ENCODE data around the gene PLXDC2.
"Not testable (repeated sequence)": the region's sequence is repeated elsewhere in the genome, so short reads cannot be mapped to it uniquely, and the experiment has no call there.

Gene PLXDC2

DNA sequence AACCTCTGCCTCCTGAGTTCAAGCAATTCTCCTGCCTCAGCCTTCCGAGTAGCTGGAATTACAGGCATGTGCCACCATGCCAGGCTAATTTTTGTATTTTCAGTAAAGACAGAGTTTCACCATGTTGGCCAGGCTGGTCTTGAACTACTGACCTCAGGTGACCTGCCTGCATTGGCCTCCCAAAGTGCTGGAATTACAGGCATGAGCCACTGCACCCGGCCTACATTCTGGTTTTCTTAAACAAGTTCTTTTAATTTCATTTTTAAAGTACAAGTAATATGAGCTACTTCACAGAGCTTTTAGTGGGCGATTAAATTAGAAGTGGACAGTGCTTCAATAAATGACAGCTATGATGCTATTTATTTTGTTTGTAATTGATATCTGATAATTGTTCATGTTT, 46.4 kb upstream of the PLXDC2 start:
- H3K4me1 ChIP-seq (ENCODE audit: control insufficient read depth, insufficient read depth, low read length); CTCF ChIA-PET; H3K4me3 ChIP-seq (ENCODE audit: low read depth, low read length); POLR2A ChIA-PET; H3K9me3 ChIP-seq (ENCODE audit: control insufficient read depth, insufficient read depth, low read depth, low read length); H3K36me3 ChIP-seq (ENCODE audit: control insufficient read depth in 2 of 2, insufficient read depth in 1 of 2, low read length in 2 of 2); H3K27ac ChIP-seq (ENCODE audit: extremely low read depth, low read depth, low read length): not testable (repeated sequence)

DNA sequence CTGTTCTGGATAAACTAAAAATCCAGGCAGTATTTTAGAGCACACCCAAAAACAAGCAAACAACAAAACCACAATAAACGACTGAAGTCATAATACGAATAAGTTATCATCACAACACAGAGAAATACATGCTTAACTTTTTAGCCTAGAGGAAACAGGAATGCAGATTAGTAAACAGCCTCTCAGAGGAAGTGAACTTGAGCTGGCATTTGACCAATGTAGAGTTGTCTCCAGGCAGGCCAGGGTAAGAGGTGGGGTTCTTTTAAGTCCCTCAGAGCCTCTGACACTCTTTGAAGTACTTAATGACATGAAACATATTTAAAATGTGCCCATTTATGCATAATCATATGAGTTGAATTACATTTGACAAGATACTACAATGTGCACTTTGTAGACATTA, 43.3 kb upstream of the PLXDC2 start:
- no peak overlapping the region for H3K27ac ChIP-seq (ENCODE audit: extremely low read depth, low read depth, low read length)
- no peak overlapping the region for H3K4me3 ChIP-seq (ENCODE audit: low read depth, low read length)
- POLR2A ChIA-PET = no interaction called here
- H3K4me1 ChIP-seq (ENCODE audit: control insufficient read depth, insufficient read depth, low read length) = no peaks in the 10 kb centered on the region
- H3K9me3 ChIP-seq (ENCODE audit: control insufficient read depth, insufficient read depth, low read depth, low read length) = no peaks in the 10 kb centered on the region
- H3K36me3 ChIP-seq (ENCODE audit: control insufficient read depth in 2 of 2, insufficient read depth in 1 of 2, low read length in 2 of 2) = no peaks in the 10 kb centered on the region
- CTCF ChIA-PET = no interaction called here
- TF ChIP-seq BCL11B (tag by site-specific recombination; IDR thresholded peaks at IDR 0.05; ENCODE audit: low read depth) (no peak), ZSCAN16 (tag by site-specific recombination; IDR thresholded peaks at IDR 0.05) (no peak), ZNF274 (IDR thresholded peaks at IDR 0.05; ENCODE audit: low read length) (no peak), ZNF274 (tag by site-specific recombination; IDR thresholded peaks at IDR 0.05; ENCODE audit: borderline replicate concordance) (no peak), ZNF354C (tag by site-specific recombination; IDR thresholded peaks at IDR 0.05; ENCODE audit: borderline replicate concordance, low read depth) (no peak), ZNF561 (tag by site-specific recombination; IDR thresholded peaks at IDR 0.05; ENCODE audit: borderline replicate concordance) (no peak), ZNF302 (tag by site-specific recombination; IDR thresholded peaks at IDR 0.05; ENCODE audit: low read depth) (no peak), ZNF670 (tag by site-specific recombination; IDR thresholded peaks at IDR 0.05; ENCODE audit: low read depth) (no peak), MZF1 (tag by site-specific recombination; IDR thresholded peaks at IDR 0.05; ENCODE audit: borderline replicate concordance) (no peak), ZNF350 (tag by site-specific recombination; IDR thresholded peaks at IDR 0.05) (no peak)
- TF ChIP-seq, protein P1, sequence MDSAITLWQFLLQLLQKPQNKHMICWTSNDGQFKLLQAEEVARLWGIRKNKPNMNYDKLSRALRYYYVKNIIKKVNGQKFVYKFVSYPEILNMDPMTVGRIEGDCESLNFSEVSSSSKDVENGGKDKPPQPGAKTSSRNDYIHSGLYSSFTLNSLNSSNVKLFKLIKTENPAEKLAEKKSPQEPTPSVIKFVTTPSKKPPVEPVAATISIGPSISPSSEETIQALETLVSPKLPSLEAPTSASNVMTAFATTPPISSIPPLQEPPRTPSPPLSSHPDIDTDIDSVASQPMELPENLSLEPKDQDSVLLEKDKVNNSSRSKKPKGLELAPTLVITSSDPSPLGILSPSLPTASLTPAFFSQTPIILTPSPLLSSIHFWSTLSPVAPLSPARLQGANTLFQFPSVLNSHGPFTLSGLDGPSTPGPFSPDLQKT (IDR thresholded peaks at IDR 0.05; ENCODE audit: borderline replicate concordance, low read depth, low read length) = no peak
- TF ChIP-seq, protein P2, sequence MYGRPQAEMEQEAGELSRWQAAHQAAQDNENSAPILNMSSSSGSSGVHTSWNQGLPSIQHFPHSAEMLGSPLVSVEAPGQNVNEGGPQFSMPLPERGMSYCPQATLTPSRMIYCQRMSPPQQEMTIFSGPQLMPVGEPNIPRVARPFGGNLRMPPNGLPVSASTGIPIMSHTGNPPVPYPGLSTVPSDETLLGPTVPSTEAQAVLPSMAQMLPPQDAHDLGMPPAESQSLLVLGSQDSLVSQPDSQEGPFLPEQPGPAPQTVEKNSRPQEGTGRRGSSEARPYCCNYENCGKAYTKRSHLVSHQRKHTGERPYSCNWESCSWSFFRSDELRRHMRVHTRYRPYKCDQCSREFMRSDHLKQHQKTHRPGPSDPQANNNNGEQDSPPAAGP (tag by site-specific recombination; IDR thresholded peaks at IDR 0.05) = no peak
- TF ChIP-seq, protein P3, sequence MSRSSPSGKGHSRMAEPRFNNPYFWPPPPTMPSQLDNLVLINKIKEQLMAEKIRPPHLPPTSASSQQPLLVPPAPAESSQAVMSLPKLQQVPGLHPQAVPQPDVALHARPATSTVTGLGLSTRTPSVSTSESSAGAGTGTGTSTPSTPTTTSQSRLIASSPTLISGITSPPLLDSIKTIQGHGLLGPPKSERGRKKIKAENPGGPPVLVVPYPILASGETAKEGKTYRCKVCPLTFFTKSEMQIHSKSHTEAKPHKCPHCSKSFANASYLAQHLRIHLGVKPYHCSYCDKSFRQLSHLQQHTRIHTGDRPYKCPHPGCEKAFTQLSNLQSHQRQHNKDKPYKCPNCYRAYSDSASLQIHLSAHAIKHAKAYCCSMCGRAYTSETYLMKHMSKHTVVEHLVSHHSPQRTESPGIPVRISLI (tag by site-specific recombination; IDR thresholded peaks at IDR 0.05) = no peak

DNA sequence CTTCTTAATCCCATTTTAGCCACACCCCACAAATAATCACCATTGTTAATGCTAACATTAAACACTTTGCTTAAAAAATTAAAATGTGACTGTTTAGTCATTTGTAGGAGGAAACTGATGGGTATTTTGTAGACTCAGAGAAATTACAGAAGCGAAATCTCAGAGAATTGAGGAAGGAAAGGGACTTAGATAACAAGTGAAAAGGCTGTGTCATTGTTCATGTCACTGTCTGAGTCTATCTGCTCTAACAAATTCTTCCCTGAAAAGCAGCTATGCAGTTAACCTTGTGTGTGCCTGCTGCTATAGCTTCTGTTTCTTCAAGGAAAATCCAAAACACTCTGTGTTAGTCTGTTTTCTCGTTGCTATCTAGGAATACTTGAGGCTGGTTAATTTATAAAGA, 40.9 kb upstream of the PLXDC2 start:
- H3K9me3 ChIP-seq (ENCODE audit: control insufficient read depth, insufficient read depth, low read depth, low read length) = no peaks in the 10 kb centered on the region
- ChIA-PET CTCF (no interaction called here), POLR2A (no interaction called here)
- no peak overlapping the region for H3K27ac ChIP-seq (ENCODE audit: extremely low read depth, low read depth, low read length)
- H3K4me1 ChIP-seq (ENCODE audit: control insufficient read depth, insufficient read depth, low read length) = no peaks in the 10 kb centered on the region
- H3K36me3 ChIP-seq (ENCODE audit: control insufficient read depth in 2 of 2, insufficient read depth in 1 of 2, low read length in 2 of 2) = no peaks in the 10 kb centered on the region
- H3K4me3 ChIP-seq (ENCODE audit: low read depth, low read length) = no peak overlapping the region
- TF ChIP-seq ZNF132 (tag by site-specific recombination; IDR thresholded peaks at IDR 0.05; ENCODE audit: borderline replicate concordance) (no peak), SP7 (tag by site-specific recombination; IDR thresholded peaks at IDR 0.05) (no peak), ZNF658 (tag by site-specific recombination; IDR thresholded peaks at IDR 0.05) (no peak), ZNF274 (IDR thresholded peaks at IDR 0.05; ENCODE audit: low read length) (no peak), ZNF274 (tag by site-specific recombination; IDR thresholded peaks at IDR 0.05; ENCODE audit: borderline replicate concordance) (no peak), ZNF548 (tag by site-specific recombination; IDR thresholded peaks at IDR 0.05) (no peak), ZNF510 (tag by site-specific recombination; IDR thresholded peaks at IDR 0.05; ENCODE audit: insufficient replicate concordance) (no peak), MZF1 (tag by site-specific recombination; IDR thresholded peaks at IDR 0.05; ENCODE audit: borderline replicate concordance) (no peak)
- TF ChIP-seq, protein P4, sequence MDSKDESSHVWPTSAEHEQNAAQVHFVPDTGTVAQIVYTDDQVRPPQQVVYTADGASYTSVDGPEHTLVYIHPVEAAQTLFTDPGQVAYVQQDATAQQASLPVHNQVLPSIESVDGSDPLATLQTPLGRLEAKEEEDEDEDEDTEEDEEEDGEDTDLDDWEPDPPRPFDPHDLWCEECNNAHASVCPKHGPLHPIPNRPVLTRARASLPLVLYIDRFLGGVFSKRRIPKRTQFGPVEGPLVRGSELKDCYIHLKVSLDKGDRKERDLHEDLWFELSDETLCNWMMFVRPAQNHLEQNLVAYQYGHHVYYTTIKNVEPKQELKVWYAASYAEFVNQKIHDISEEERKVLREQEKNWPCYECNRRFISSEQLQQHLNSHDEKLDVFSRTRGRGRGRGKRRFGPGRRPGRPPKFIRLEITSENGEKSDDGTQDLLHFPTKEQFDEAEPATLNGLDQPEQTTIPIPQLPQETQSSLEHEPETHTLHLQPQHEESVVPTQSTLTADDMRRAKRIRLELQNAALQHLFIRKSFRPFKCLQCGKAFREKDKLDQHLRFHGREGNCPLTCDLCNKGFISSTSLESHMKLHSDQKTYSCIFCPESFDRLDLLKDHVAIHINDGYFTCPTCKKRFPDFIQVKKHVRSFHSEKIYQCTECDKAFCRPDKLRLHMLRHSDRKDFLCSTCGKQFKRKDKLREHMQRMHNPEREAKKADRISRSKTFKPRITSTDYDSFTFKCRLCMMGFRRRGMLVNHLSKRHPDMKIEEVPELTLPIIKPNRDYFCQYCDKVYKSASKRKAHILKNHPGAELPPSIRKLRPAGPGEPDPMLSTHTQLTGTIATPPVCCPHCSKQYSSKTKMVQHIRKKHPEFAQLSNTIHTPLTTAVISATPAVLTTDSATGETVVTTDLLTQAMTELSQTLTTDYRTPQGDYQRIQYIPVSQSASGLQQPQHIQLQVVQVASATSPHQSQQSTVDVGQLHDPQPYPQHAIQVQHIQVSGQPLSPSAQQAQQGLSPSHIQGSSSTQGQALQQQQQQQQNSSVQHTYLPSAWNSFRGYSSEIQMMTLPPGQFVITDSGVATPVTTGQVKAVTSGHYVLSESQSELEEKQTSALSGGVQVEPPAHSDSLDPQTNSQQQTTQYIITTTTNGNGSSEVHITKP (tag by site-specific recombination; IDR thresholded peaks at IDR 0.05) = no peak
- TF ChIP-seq, protein P5, sequence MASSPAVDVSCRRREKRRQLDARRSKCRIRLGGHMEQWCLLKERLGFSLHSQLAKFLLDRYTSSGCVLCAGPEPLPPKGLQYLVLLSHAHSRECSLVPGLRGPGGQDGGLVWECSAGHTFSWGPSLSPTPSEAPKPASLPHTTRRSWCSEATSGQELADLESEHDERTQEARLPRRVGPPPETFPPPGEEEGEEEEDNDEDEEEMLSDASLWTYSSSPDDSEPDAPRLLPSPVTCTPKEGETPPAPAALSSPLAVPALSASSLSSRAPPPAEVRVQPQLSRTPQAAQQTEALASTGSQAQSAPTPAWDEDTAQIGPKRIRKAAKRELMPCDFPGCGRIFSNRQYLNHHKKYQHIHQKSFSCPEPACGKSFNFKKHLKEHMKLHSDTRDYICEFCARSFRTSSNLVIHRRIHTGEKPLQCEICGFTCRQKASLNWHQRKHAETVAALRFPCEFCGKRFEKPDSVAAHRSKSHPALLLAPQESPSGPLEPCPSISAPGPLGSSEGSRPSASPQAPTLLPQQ (tag by site-specific recombination; IDR thresholded peaks at IDR 0.05) = no peak
- TF ChIP-seq, protein P6, sequence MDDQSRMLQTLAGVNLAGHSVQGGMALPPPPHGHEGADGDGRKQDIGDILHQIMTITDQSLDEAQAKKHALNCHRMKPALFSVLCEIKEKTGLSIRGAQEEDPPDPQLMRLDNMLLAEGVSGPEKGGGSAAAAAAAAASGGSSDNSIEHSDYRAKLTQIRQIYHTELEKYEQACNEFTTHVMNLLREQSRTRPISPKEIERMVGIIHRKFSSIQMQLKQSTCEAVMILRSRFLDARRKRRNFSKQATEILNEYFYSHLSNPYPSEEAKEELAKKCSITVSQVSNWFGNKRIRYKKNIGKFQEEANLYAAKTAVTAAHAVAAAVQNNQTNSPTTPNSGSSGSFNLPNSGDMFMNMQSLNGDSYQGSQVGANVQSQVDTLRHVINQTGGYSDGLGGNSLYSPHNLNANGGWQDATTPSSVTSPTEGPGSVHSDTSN (CRISPR knock-in tag; IDR thresholded peaks at IDR 0.05) = no peak
